ENCODE data around the gene LHX2.
"Not testable (repeated sequence)": the region's sequence is repeated elsewhere in the genome, so short reads cannot be mapped to it uniquely, and the experiment has no call there.

The LHX2 gene

GRCh38 chr9:124011460-124012301, at the start of gene LHX2:
Gene LHX2, plus strand, starts transcription at chr9:124011768. Its CDS starts 581 bp downstream, at chr9:124012349.
- FAIRE-seq: no peak
- no peak for DNase-seq (ENCODE audit: insufficient read length, low spot score)

GRCh38 chr9:123964761-123965160, 46.8 kb upstream of the LHX2 start:
- FAIRE-seq: no peak

GRCh38 chr9:123965801-123966686, 45.5 kb upstream of the LHX2 start:
- FAIRE-seq: no peak

More at GRCh38 chr9:123964761-123965160, 46.8 kb upstream of the LHX2 start:
- DNase-seq (ENCODE audit: insufficient read length, low spot score): no peak

GRCh38 chr9:123967323-123967722, 44.2 kb upstream of the LHX2 start:
- no peak for DNase-seq (ENCODE audit: insufficient read length, low spot score)
- FAIRE-seq: no peak

More at GRCh38 chr9:123965801-123966686, 45.5 kb upstream of the LHX2 start:
- no peak for DNase-seq (ENCODE audit: insufficient read length, low spot score)

GRCh38 chr9:123972618-123973017, 39.0 kb upstream of the LHX2 start:
- DNase-seq (ENCODE audit: insufficient read length, low spot score) (no peak), FAIRE-seq (no peak)

- FAIRE-seq: no peak
- DNase-seq (ENCODE audit: insufficient read length, low spot score): no peak
Observed at GRCh38 chr9:123973590-123974223, 37.9 kb upstream of the LHX2 start.

- FAIRE-seq (no peak), DNase-seq (ENCODE audit: insufficient read length, low spot score) (no peak)
Observed at GRCh38 chr9:123974471-123974870, 37.1 kb upstream of the LHX2 start.

- DNase-seq (ENCODE audit: insufficient read length, low spot score) (no peak), FAIRE-seq (no peak)
Observed at GRCh38 chr9:123975871-123976270, 35.7 kb upstream of the LHX2 start.

GRCh38 chr9:123976579-123976978, 35.0 kb upstream of the LHX2 start:
- not testable (repeated sequence) for FAIRE-seq; DNase-seq (ENCODE audit: insufficient read length, low spot score)

GRCh38 chr9:123978981-123979380, 32.6 kb upstream of the LHX2 start:
- no peak for FAIRE-seq

GRCh38 chr9:123982535-123982934, 29.0 kb upstream of the LHX2 start:
- FAIRE-seq (no peak), DNase-seq (ENCODE audit: insufficient read length, low spot score) (no peak)

More at GRCh38 chr9:123978981-123979380, 32.6 kb upstream of the LHX2 start:
- DNase-seq (ENCODE audit: insufficient read length, low spot score): no peak

GRCh38 chr9:123983047-123983446, 28.5 kb upstream of the LHX2 start:
- DNase-seq (ENCODE audit: insufficient read length, low spot score) (no peak), FAIRE-seq (no peak)

- no peak for FAIRE-seq
- DNase-seq (ENCODE audit: insufficient read length, low spot score): no peak
Observed at GRCh38 chr9:123984802-123985201, 26.8 kb upstream of the LHX2 start.

- FAIRE-seq (no peak), DNase-seq (ENCODE audit: insufficient read length, low spot score) (no peak)
Observed at GRCh38 chr9:123985869-123986268, 25.7 kb upstream of the LHX2 start.

- DNase-seq (ENCODE audit: insufficient read length, low spot score) (no peak), FAIRE-seq (no peak)
Observed at GRCh38 chr9:123990427-123990826, 21.1 kb upstream of the LHX2 start.

GRCh38 chr9:123992679-123993078, 18.9 kb upstream of the LHX2 start:
- not testable (repeated sequence) for FAIRE-seq; DNase-seq (ENCODE audit: insufficient read length, low spot score)

GRCh38 chr9:123996731-123997421, 14.7 kb upstream of the LHX2 start:
- FAIRE-seq: peak; percentile 83
- no peak for DNase-seq (ENCODE audit: insufficient read length, low spot score)

- DNase-seq (ENCODE audit: insufficient read length, low spot score) (no peak), FAIRE-seq (peak; percentile 88)
Observed at GRCh38 chr9:123997665-123998277, 13.8 kb upstream of the LHX2 start.

- DNase-seq (ENCODE audit: insufficient read length, low spot score) (no peak), FAIRE-seq (no peak)
Observed at GRCh38 chr9:123998278-123998925, 13.2 kb upstream of the LHX2 start.

Data from GM19239 (cell line).